Neutrophil (primary cell): Measurements from ENCODE around the gene SYCP2.

ENCODE experiments used
- H3K27ac ChIP-seq: fragments of 200-600 bp; sonication (generic); 2 replicates; pipeline ENCODE4 v1.5.1; 2016; ENCODE audit warnings: mild to moderate bottlenecking, moderate library complexity
- H3K27me3 ChIP-seq: fragments of 200-600 bp; sonication (generic); 2 replicates; pipeline ENCODE4 v1.6.0; 2016; ENCODE audit warnings: mild to moderate bottlenecking
- H3K36me3 ChIP-seq: fragments of 200-600 bp; sonication (generic); 2 replicates; pipeline ENCODE4 v1.5.1; 2017
- H3K4me1 ChIP-seq, 2 experiments: fragments of 200-600 bp in 1 of 2; sonication (generic) in 1 of 2; 1 replicate in 1 of 2; 2 replicates in 1 of 2; pipeline versions ENCODE4 v1.5.1 to v1.6.1; 2013 to 2016; ENCODE audit warnings: low read depth in 1 of 2, low read length in 1 of 2, mild to moderate bottlenecking in 1 of 2, moderate library complexity in 1 of 2; ENCODE audit not compliant: control insufficient read depth in 1 of 2, insufficient read depth in 1 of 2
- H3K4me3 ChIP-seq, 2 experiments: fragments of 200-600 bp in 1 of 2; sonication (generic) in 1 of 2; 1 replicate in 1 of 2; 2 replicates in 1 of 2; pipeline ENCODE4 v1.5.1; 2013 to 2016; ENCODE audit warnings: low read depth in 1 of 2, low read length in 1 of 2, mild to moderate bottlenecking in 1 of 2, moderate library complexity in 1 of 2
- H3K9me3 ChIP-seq: fragments of 200-600 bp; sonication (generic); 2 replicates; pipeline ENCODE4 v1.5.1; 2016
- TF ChIP-seq, protein P1 (sequence below): fragments of 200-600 bp; sonication (generic); IDR thresholded peaks from 2 replicates; pipeline ENCODE4 v1.5.1; 2016; ENCODE audit warnings: antibody characterized with exemption

The SYCP2 gene

DNA sequence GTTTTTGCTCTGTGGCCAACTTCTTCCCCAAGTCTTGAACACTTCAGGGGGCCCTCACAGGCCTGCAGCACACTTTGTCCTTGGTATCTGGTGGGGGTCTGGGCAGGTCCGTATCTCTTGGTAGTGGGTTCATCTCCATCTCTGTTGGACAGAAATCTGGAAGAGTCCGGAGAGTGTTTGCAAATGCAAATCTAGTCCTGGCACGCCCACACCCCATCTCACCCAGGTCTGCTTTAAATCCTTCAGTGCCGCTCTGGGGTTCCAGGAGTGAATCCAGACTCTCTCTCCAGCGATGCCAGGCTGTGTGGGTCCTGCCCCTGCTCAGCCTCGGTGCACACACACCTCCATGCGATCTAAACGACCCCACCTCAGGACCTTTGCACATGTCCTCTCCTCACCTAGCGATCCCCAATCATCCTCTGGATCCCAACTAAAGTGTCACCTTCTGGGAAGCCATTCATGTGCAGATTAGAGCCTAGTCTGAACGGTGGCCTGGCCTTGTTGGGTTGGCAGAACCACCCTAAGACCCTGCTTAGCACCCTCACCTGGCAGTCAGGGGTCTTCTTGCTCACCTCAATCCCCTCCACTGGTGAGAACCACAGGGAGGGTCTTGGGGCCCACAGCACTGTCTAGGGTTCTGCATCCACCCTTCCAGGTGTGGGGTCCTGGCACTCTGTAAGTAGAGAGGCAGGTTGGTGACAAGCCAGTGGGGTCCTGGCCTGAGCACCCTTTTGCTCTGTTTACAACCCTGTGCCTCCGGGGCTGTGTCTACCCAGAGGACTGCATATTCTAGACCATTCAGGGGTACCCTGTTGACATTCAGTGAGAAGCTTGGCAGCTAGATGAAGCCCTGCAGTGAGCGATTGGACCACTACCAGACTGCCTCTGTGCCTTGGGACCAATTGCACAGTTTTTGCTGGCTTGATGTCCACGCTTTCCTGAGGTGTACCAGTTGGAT is 100.8 kb downstream of the SYCP2 start:
- H3K4me1 ChIP-seq: no peaks in the 10 kb centered on the region

DNA sequence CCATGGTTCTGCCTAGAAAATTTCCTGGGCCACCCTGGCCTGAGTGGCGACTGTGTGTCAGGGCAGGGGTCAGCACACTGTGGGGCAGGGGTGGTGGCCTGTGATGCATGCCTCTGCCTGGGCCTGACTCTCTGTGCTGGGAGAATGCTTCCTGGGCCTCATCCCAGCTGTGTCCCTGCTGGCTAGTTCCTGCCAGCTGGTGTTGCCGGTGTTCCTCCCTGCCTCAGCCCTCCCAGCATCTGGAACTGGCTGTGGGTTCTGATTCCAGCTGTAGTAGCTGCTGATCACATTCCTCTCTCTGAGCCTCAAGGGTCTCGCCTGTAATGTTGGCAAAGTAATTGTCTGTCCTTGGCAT is 101.5 kb downstream of the SYCP2 start:
- H3K4me1 ChIP-seq: no peaks in the 10 kb centered on the region
- no peak overlapping the region for H3K4me3 ChIP-seq
- TF ChIP-seq, protein P1, sequence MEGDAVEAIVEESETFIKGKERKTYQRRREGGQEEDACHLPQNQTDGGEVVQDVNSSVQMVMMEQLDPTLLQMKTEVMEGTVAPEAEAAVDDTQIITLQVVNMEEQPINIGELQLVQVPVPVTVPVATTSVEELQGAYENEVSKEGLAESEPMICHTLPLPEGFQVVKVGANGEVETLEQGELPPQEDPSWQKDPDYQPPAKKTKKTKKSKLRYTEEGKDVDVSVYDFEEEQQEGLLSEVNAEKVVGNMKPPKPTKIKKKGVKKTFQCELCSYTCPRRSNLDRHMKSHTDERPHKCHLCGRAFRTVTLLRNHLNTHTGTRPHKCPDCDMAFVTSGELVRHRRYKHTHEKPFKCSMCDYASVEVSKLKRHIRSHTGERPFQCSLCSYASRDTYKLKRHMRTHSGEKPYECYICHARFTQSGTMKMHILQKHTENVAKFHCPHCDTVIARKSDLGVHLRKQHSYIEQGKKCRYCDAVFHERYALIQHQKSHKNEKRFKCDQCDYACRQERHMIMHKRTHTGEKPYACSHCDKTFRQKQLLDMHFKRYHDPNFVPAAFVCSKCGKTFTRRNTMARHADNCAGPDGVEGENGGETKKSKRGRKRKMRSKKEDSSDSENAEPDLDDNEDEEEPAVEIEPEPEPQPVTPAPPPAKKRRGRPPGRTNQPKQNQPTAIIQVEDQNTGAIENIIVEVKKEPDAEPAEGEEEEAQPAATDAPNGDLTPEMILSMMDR: no peak
- H3K27ac ChIP-seq: no peak overlapping the region
- H3K36me3 ChIP-seq: no peaks in the 10 kb centered on the region
- no peaks in the 10 kb centered on the region for H3K9me3 ChIP-seq
- H3K27me3 ChIP-seq: peaks cover 28% of the 10 kb centered on the region

More for the DNA sequence above, 100.8 kb downstream of the SYCP2 start:
- Histone ChIP-seq H3K27me3 (peaks cover 29% of the 10 kb centered on the region), H3K27ac (no peak overlapping the region), H3K9me3 (no peaks in the 10 kb centered on the region), H3K36me3 (no peaks in the 10 kb centered on the region), H3K4me3 (no peak overlapping the region)
- TF ChIP-seq, protein P1: no peak

DNA sequence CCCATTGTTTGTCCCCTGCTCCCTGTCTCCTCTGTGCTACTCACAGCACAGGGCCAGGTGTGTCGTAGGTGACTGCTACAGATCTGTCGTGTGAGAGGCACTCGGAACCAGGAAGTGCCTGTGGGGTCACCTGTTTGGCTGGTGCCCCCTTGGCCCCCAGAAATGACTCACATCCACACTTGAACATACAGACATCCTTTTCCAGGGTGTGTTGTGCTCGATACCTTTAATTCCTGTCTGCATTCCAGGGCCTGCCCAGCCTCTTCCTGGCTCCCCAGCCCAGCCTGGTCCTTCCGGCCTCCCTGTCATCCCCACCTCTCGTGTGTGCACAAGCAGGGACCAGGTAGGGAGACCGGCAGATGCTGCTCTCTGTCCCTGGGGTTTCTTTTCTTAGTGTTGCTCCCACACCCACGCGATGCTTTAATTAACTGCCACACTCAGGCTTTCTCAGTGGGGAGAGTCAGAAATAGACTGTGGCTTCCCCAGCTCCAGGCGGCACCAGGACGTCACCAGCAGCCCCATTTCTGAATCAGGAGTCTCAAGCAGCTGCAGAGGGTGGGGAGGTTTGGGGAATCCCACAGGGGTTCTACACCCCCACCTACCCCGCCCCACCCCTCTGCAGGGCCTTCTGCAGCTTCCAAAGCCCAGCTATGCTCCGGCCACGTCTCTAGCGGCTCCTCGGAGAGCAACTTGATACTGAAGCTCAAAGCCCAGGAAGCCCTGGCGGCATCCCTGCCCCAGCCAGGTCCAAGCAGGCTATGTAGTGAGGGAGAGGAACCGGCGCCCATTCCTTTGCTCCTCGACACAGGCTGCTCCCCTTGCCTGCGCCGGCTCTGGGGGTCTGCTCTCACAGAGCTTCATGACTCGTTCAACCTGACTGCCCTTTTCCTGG is 102.2 kb downstream of the SYCP2 start:
- no peaks in the 10 kb centered on the region for H3K9me3 ChIP-seq
- H3K27me3 ChIP-seq: peaks cover 21% of the 10 kb centered on the region
- no peak overlapping the region for H3K27ac ChIP-seq
- H3K4me1 ChIP-seq: no peaks in the 10 kb centered on the region
- TF ChIP-seq, protein P1: no peak
- H3K4me3 ChIP-seq: no peak overlapping the region
- H3K36me3 ChIP-seq: no peaks in the 10 kb centered on the region

DNA sequence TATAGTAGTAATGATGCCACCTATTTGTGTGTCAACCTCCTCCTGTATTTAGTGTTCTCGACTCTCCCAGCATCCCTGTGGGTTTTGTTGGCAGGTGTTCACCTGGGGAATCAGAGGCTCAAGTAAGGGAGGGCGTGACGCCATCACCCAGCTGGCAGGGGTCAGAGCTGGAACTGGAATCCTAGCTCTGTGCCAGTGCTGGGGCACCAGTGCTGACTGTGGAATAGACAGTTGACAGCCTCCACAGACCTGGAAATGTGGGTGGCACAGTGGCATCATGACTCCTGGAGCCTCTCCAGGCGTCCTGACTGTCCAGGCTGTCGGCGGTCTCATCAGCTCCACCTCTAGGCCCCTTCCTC is 102.8 kb downstream of the SYCP2 start:
- Histone ChIP-seq H3K36me3 (no peaks in the 10 kb centered on the region), H3K27ac (no peak overlapping the region), H3K4me3 (no peak overlapping the region), H3K4me1 (no peaks in the 10 kb centered on the region), H3K9me3 (no peaks in the 10 kb centered on the region), H3K27me3 (peaks cover 15% of the 10 kb centered on the region)
- TF ChIP-seq, protein P1: no peak

DNA sequence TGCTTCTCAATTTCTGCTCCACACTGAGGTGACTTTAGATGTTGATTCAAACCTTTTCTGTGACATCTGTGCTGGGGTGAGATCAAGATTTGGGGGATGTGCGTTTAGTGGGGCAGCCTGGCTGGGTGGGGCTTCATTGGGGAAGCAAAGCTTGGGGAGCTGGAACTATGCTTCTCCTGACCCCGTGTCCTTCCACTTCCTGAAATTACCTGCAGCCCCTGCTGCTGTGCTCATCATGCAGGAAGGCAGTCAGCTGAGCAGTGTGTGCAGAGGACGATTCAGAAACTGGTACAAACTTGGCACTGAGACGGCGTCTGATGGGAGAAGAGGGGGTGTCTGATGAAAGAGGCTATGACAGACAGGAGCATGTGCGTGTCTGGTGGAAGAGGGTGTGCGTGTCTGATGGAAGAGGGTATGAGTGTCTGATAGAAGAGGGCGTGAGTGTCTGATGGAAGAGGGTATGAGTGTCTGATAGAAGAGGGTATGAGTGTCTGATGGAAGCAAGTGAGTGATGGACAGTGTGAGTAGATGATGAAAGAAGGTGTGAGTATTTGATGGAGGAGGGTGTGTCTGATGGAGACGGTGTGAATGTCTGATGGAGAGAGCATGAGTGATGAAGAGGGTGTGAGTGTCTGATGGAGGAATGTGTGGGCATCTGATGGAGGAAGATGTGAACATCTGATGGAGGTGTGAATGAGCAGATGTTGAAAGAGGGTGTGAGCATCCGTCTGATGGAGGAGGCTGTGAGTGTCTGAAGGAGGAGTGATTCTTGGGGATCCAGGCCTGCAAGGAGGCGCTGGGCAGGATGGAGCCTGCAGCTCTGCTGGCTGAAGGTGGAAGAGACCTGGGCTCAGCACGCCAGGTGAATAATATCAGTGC is 103.4 kb downstream of the SYCP2 start:
- no peaks in the 10 kb centered on the region for H3K36me3 ChIP-seq
- peaks cover 9% of the 10 kb centered on the region for H3K27me3 ChIP-seq
- H3K4me3 ChIP-seq: no peak overlapping the region
- H3K4me1 ChIP-seq: no peaks in the 10 kb centered on the region
- H3K27ac ChIP-seq: no peak overlapping the region
- TF ChIP-seq, protein P1: no peak
- no peaks in the 10 kb centered on the region for H3K9me3 ChIP-seq
